K562 (cell line): ENCODE results near the gene ATP13A4. TPM values are rescaled to one million over a fixed set of nuclear protein-coding genes. Genes with fewer than 3 reads are reported as not detected.

Experiments used
- ATAC-seq: fragments of 200-7000 bp; cut with Tn5 transposase; 3 replicates; pipeline ENCODE4 v1.9.1; 2020; ENCODE audit warnings: moderate library complexity
- BruUV-seq: library from RNA; stranded (reverse); fragments of 400-500 nt; replicated peaks from 2 replicates; lab custom pipeline; 2021; lab: Mats Ljungman, UMichigan
- CTCF ChIA-PET: fragments of 300-600 bp; formaldehyde crosslinking; extraction: SDS; loops from one replicate; lab custom pipeline; 2021; ENCODE audit warnings: low intra/inter-chr PET ratio; lab: Yijun Ruan, JAX
- POLR2A ChIA-PET: fragments of 300-600, 350-650 bp; sonication (Branson Sonifier 250); formaldehyde crosslinking; extraction: SDS; loops from one replicate; lab custom pipeline; 2021; ENCODE audit warnings: antibody characterized with exemption, inconsistent platforms; lab: Yijun Ruan, JAX
- DNase-seq, 4 experiments: peaks; one replicate each; pipeline versions ENCODE4 v3.0.0 to v3.0.0-alpha.2; 2011 to 2018; ENCODE audit warnings: low spot score in 3 of 4, mixed read lengths in 3 of 4; ENCODE audit errors: extremely low read depth in 1 of 4
- FAIRE-seq: peaks from 2 replicates; lab custom pipeline; 2011; peaks lifted over from hg19 to GRCh38; lab: Jason Lieb, UNC
- H2AFZ ChIP-seq: 2 replicates; pipeline ENCODE4 v1.6.0; 2011; ENCODE audit warnings: low read depth, low read length, control low read depth, inconsistent platforms
- H3K27ac ChIP-seq: fragments of 200-600 bp; 3 replicates; pipeline ENCODE4 v1.8.0; 2011; ENCODE audit warnings: low read depth, mild to moderate bottlenecking, control low read depth, inconsistent platforms, low read length, moderate library complexity, mixed read lengths; ENCODE audit errors: extremely low read depth
- H3K27me3 ChIP-seq, 2 experiments: fragments of 300-600 bp in 1 of 2; 2 replicates in 1 of 2; 3 replicates in 1 of 2; pipeline versions ENCODE4 v1.6.0 to v1.8.0; 2011; ENCODE audit warnings: inconsistent platforms in 2 of 2, low read length in 2 of 2, mild to moderate bottlenecking in 1 of 2, mixed read lengths in 1 of 2, moderate library complexity in 1 of 2; ENCODE audit not compliant: control insufficient read depth in 2 of 2, insufficient read depth in 2 of 2
- H3K36me3 ChIP-seq: fragments of 300-600 bp; 3 replicates; pipeline ENCODE4 v1.8.0; 2011; ENCODE audit warnings: mild to moderate bottlenecking, low read length, inconsistent platforms; ENCODE audit not compliant: control insufficient read depth, insufficient read depth
- H3K4me1 ChIP-seq, 2 experiments: fragments of 200-600 bp in 1 of 2; replicated peaks in 1 of 2; 2 replicates in 1 of 2; 3 replicates in 1 of 2; pipeline versions ENCODE4 v1.5.1 to v1.8.0; 2011; ENCODE audit warnings: inconsistent platforms in 2 of 2, low read length in 2 of 2, mild to moderate bottlenecking in 1 of 2, mixed read lengths in 1 of 2, moderate library complexity in 1 of 2; ENCODE audit not compliant: control insufficient read depth in 2 of 2, insufficient read depth in 2 of 2
- H3K4me2 ChIP-seq: 2 replicates; pipeline ENCODE4 v1.6.1; 2011; ENCODE audit warnings: low read length, control low read depth, inconsistent platforms, mixed read lengths; ENCODE audit not compliant: insufficient read depth
- H3K4me3 ChIP-seq: fragments of 200-600 bp; sonication (generic), shearing (Covaris generic); 2 replicates; pipeline ENCODE4 v1.5.1; 2016; ENCODE audit warnings: control low read depth, inconsistent platforms
- H3K79me2 ChIP-seq: fragments of 200-600 bp; 3 replicates; pipeline ENCODE4 v1.8.0; 2011; ENCODE audit warnings: low read length, inconsistent platforms; ENCODE audit not compliant: control insufficient read depth, insufficient read depth
- H3K9ac ChIP-seq, 2 experiments: 2 replicates each; pipeline versions ENCODE4 v1.6.0 to v1.6.1; 2011; ENCODE audit warnings: low read depth in 2 of 2, low read length in 2 of 2, control low read depth in 1 of 2, inconsistent platforms in 1 of 2, mild to moderate bottlenecking in 1 of 2, mixed read lengths in 1 of 2; ENCODE audit not compliant: insufficient read depth in 1 of 2
- H3K9me1 ChIP-seq: one replicate; pipeline ENCODE4 v1.6.0; 2011; ENCODE audit warnings: inconsistent platforms, mild to moderate bottlenecking, low read length, moderate library complexity; ENCODE audit not compliant: control insufficient read depth, insufficient read depth
- H3K9me3 ChIP-seq: replicated peaks from 2 replicates; pipeline ENCODE4 v1.5.1; 2011; ENCODE audit warnings: low read depth, low read length, inconsistent platforms; ENCODE audit not compliant: control insufficient read depth, insufficient read depth
- H4K20me1 ChIP-seq: replicated peaks from 2 replicates; pipeline ENCODE4 v1.6.1; 2011; ENCODE audit warnings: low read length, inconsistent platforms, mixed read lengths; ENCODE audit not compliant: control insufficient read depth, insufficient read depth
- BCL6 ChIP-seq: fragments of 250-450 bp; sonication (Bioruptor Pico); IDR thresholded peaks from 2 replicates; pipeline ENCODE4 v1.4.0; 2020
- CREB3 ChIP-seq: fragments of 450-650 bp; conservative IDR thresholded peaks from 2 replicates; pipeline ENCODE4 v1.6.1; 2016; ENCODE audit warnings: missing genetic modification characterization, low read depth, mild to moderate bottlenecking, missing compliant biosample characterization, moderate library complexity
- E2F3 ChIP-seq: fragments of 250-450 bp; sonication (Bioruptor Pico); IDR thresholded peaks from 2 replicates; pipeline ENCODE4 v1.4.0; 2020; ENCODE audit warnings: mild to moderate bottlenecking
- E4F1 ChIP-seq: fragments of 250-450 bp; sonication (Bioruptor Pico); IDR thresholded peaks from 2 replicates; pipeline ENCODE4 v1.5.0; 2021; ENCODE audit warnings: mild to moderate bottlenecking, borderline replicate concordance
- EGR1 ChIP-seq: fragments of 450-650 bp; conservative IDR thresholded peaks from 2 replicates; pipeline ENCODE4 v1.6.1; 2017; ENCODE audit warnings: mild to moderate bottlenecking
- MEIS2 ChIP-seq: fragments of 450-650 bp; IDR thresholded peaks from 2 replicates; pipeline ENCODE4 v1.6.1; 2014; ENCODE audit warnings: mild to moderate bottlenecking; ENCODE audit not compliant: partially characterized antibody
- MIER1 ChIP-seq: fragments of 450-650 bp; IDR thresholded peaks from 2 replicates; pipeline ENCODE4 v1.6.1; 2016; ENCODE audit warnings: antibody characterized with exemption, mild to moderate bottlenecking, low read depth
- RBM17 ChIP-seq: fragments of 200-400 bp; formaldehyde crosslinking; IDR thresholded peaks from 2 replicates; pipeline ENCODE4 v1.6.1; 2017; ENCODE audit warnings: low read depth, mild to moderate bottlenecking, low read length, borderline replicate concordance
- WGBS: fragments of 100-300 bp; shearing (Covaris generic); methylation state at CpG from one replicate; pipeline ENCODE4 v1.1.6; 2016; ENCODE audit warnings: low coverage, mixed read lengths; ENCODE audit not compliant: insufficient coverage; ENCODE audit errors: missing lambda C conversion rate; 5-methylcytosine and 5-hydroxymethylcytosine counted together
- in situ Hi-C: fragments of 300-500 bp; cut with MboI; formaldehyde crosslinking; loops from 4 replicates; pipeline ENCODE4 v1.15.0; 2018; ENCODE audit warnings: inconsistent platforms, mixed read lengths
- intact Hi-C: fragments of 100-400 bp; cut with micrococcal nuclease; formaldehyde crosslinking; loops from 2 replicates; pipeline ENCODE4 v1.14.2; 2022
- polyA plus RNA-seq, 8 experiments: library from polyadenylated mRNA; depleted of rRNA in 4 of 8; stranded (reverse) in 5 of 8; unstranded in 3 of 8; fragments of >200 nt; fragmentation: Nextera tagmentation in 2 of 8; fragmentation: Illumina TruSeq in 1 of 8; extraction: Ambion mirVana in 2 of 8; extraction: Trizol in 1 of 8; gene quantifications; 2 replicates each; pipeline versions ENCODE4 v1.2.1 to v1.2.3, GENCODE V29; 2011 to 2014; ENCODE audit warnings: inconsistent platforms in 1 of 8, missing spikeins in 1 of 8
- total RNA-seq, 7 experiments: library from RNA; depleted of rRNA in 6 of 7; stranded (reverse); fragments of >200 nt in 6 of 7; fragmentation: Illumina TruSeq in 2 of 7; extraction: Trizol in 2 of 7; gene quantifications; 2 replicates each; pipeline versions ENCODE4 v1.2.1 to v1.2.3, GENCODE V29; 2011 to 2021; ENCODE audit warnings: low replicate concordance in 1 of 7

Gene ATP13A4
- total and polyA plus RNA-seq, 9 of the 15 experiments (the other 6 are each of a cell fraction or from before 2014, with no cell fraction given) = 0.03 to 0.14 (median 0.07) TPM; not detected in 6

GRCh38 chr3:193499801-193500485 is 54.8 kb downstream of the ATP13A4 start:
- Histone ChIP-seq H3K4me1 (no peaks in the 10 kb centered on the region), H3K27ac (no peak overlapping the region), H3K9me3 (no peaks in the 10 kb centered on the region), H2AFZ (no peak overlapping the region), H3K4me3 (no peak overlapping the region), H3K36me3 (no peaks in the 10 kb centered on the region), H3K9me1 (no peaks in the 10 kb centered on the region), H3K79me2 (no peaks in the 10 kb centered on the region), H3K4me2 (no peak overlapping the region), H4K20me1 (no peaks in the 10 kb centered on the region), H3K9ac (no peak overlapping the region), H3K27me3 (no peaks in the 10 kb centered on the region; a peak in 1 of 5 replicates)
- 0% methylated on average over 7 of the region's 7 CpGs for WGBS
- BruUV-seq = no TSS peak
- ATAC-seq (no peak), FAIRE-seq (no peak), DNase-seq (no peak)
- TF ChIP-seq BCL6 (CRISPR knock-in tag) (no peak), EGR1 (no peak), RBM17 (no peak), MIER1 (no peak), E2F3 (CRISPR knock-in tag) (no peak), CREB3 (tag) (no peak), E4F1 (CRISPR knock-in tag) (no peak), MEIS2 (no peak)
- intact Hi-C loops = no loop called here
- ChIA-PET CTCF (no interaction called here), POLR2A (no interaction called here)
- in situ Hi-C loops = no loop called here
